VCaP (cell line): ENCODE measurements around the gene SPATA17.

ENCODE experiments used
- H3K27ac ChIP-seq: fragments of 450-650 bp; 2 replicates; pipeline ENCODE4 v1.5.1; 2017
- TF ChIP-seq, protein P1 (sequence below): fragments of 450-650 bp; conservative IDR thresholded peaks from 2 replicates; pipeline ENCODE4 v1.5.1; 2017; ENCODE audit warnings: mild to moderate bottlenecking, moderate library complexity

The SPATA17 gene

DNA sequence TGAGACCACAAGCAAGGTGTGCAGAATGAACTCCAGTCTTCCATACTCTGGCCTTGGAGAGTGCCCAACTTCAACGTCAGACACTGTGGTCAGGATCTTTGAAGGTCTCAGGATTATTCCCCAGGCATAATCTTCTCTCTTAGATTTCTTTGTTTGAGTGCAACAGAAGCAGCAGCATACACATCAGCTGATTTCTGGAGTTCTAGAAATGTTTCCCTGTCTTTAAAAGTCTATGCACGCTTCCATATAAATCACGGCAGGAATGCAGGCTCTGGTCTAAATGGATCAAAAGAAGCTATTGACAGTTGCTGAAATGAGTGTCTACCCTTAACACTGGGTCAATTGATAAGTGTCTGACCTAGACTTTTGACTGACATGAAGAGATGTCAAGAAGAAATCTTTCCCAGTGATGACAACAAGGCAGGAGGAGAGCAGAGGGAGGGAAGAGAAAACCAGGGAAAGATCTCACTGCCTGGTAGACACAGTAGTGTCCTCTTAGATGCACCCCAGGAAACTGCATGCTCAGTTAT, 279.7 kb downstream of the SPATA17 start:
- no peak overlapping the region for H3K27ac ChIP-seq
- TF ChIP-seq, protein P1, sequence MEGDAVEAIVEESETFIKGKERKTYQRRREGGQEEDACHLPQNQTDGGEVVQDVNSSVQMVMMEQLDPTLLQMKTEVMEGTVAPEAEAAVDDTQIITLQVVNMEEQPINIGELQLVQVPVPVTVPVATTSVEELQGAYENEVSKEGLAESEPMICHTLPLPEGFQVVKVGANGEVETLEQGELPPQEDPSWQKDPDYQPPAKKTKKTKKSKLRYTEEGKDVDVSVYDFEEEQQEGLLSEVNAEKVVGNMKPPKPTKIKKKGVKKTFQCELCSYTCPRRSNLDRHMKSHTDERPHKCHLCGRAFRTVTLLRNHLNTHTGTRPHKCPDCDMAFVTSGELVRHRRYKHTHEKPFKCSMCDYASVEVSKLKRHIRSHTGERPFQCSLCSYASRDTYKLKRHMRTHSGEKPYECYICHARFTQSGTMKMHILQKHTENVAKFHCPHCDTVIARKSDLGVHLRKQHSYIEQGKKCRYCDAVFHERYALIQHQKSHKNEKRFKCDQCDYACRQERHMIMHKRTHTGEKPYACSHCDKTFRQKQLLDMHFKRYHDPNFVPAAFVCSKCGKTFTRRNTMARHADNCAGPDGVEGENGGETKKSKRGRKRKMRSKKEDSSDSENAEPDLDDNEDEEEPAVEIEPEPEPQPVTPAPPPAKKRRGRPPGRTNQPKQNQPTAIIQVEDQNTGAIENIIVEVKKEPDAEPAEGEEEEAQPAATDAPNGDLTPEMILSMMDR, result no peak

DNA sequence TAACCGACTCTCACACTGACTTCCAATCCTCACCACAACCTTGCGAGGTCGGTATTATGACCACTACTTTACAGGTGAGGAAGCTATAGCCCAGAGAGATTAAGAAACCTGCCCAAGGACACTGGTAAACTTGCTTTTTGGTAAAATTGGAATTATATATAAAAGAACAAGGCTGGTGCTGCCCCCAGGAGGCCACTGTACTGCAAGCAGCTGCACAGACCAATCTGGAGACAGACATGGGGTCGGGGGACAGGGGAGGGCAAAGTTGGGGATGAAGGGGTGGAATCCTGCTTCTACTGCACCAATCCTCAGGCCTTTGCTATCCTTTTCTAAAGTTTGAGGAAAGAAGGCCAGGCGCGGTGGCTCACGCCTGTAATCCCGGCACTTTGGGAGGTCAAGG, 280.8 kb downstream of the SPATA17 start:
- no peak overlapping the region for H3K27ac ChIP-seq
- TF ChIP-seq, protein P1, result peak; percentile 37; the same call in 1 of the 2 replicates

DNA sequence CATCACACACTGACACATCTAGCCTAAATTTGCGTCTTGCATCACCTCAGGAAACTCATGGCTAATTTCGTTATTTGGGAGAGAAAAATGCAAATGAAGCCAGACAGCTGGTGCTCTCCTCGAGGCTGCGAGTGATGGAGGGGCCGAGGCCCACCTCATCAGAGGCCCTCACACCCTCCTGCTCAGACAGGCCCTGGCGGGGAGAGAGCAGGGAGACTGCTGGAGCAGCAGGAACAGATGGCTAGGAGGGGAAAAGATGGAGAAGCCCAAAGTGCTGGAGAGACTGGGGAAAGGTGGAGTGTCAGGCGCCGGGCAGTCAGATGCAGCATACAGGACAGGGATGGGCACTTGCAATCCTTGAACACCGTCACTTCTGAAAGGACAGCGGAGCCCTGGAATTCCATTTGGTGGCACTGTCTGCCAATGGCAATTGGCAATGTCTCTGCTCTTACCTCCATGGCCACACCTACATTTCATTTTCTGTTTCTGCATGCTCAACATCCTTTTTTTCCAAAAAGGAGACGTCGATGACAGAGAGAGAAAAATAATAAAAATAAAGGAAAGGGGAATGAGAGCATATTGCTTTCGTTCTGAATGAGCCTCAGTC, 286.2 kb downstream of the SPATA17 start:
- H3K27ac ChIP-seq, result no peak overlapping the region
- TF ChIP-seq, protein P1, result no peak

DNA sequence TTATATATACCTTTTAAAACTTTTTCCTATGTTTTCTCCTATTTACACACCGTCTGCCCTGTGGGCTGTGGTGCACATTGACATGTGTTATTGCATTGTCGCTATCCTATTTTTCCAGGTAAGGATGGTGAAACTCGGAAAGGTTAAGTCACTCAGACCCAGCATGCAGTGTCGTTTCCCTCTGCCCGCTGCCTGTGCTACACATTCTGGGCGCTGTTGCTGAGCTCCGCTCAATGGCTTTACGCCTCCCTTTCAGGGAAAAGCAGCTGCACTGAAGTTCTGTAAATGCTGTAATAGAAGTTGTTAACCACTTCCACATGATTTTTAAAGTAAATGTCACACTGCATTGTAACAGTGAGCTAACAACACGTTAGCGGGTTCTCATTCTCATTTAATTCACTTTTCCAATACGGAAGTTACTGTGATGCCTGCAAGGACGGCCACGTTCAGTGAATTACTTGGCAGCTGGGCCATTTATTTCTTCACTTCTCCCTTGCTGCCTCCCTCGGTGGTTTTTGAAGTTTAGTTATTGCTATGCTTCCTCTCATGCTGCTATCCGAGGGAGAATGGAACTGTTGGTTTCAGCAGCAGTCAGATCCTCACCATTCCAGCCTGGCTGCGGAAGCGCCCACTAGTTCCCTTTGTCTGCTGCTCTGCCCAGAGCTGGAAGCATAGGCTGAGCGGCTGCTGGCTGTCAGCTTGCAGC, 288.7 kb downstream of the SPATA17 start:
- H3K27ac ChIP-seq, result no peak overlapping the region
- TF ChIP-seq, protein P1, result no peak
